SU-DHL-6 (cell line): ENCODE data around the gene TACC3.

ENCODE experiments used
- CTCF ChIP-seq: fragments of 200-600 bp; sonication (generic); IDR thresholded peaks from one replicate; pipeline ENCODE4 v1.5.1; 2017; ENCODE audit warnings: antibody characterized with exemption, mild to moderate bottlenecking, low read length, moderate library complexity; ENCODE audit not compliant: insufficient read depth, poor library complexity, severe bottlenecking
- EZH2phosphoT487 ChIP-seq: fragments of 200-600 bp; sonication (generic), shearing (Covaris generic); conservative IDR thresholded peaks from 2 replicates; pipeline ENCODE4 v1.6.1; 2018; ENCODE audit warnings: mild to moderate bottlenecking, antibody characterized with exemption, low read length, moderate library complexity, mixed read lengths

GRCh38 chr4:1750381-1751154, 29.2 kb downstream of the TACC3 start:
- TF ChIP-seq CTCF (no peak), EZH2phosphoT487 (no peak)
